HG02623 (cell line): Measurements from ENCODE around the gene USH1G.
"Not testable (repeated sequence)": the region's sequence is repeated elsewhere in the genome, so short reads cannot be mapped to it uniquely, and the experiment has no call there.

ENCODE experiments used
- ATAC-seq: cut with Tn5 transposase; IDR thresholded peaks from one replicate; pipeline ENCODE4 v1.9.1; 2021; ENCODE audit warnings: moderate library complexity; ENCODE audit not compliant: unreplicated experiment

USH1G gene

GRCh38 chr17:74907012-74907411, 16.0 kb downstream of the USH1G start:
- no peak for ATAC-seq

- not testable (repeated sequence) for ATAC-seq
These were observed 16.8 kb downstream of the USH1G start for GRCh38 chr17:74906214-74906793.

GRCh38 chr17:74904687-74905409, 18.2 kb downstream of the USH1G start:
- ATAC-seq = no peak

- ATAC-seq = no peak
These were observed 19.4 kb downstream of the USH1G start for GRCh38 chr17:74903671-74904070.

GRCh38 chr17:74903034-74903433, 20.0 kb downstream of the USH1G start:
- no peak for ATAC-seq

- ATAC-seq = no peak
These were observed 21.5 kb downstream of the USH1G start for GRCh38 chr17:74901353-74902135.

GRCh38 chr17:74900208-74900607, 22.8 kb downstream of the USH1G start:
- no peak for ATAC-seq

- ATAC-seq = no peak
These were observed 24.6 kb downstream of the USH1G start for GRCh38 chr17:74898376-74898946.

- no peak for ATAC-seq
These were observed 29.0 kb downstream of the USH1G start for GRCh38 chr17:74893936-74894671.

GRCh38 chr17:74892974-74893911, 29.8 kb downstream of the USH1G start, which contains the start of gene FADS6:
Gene FADS6 (minus strand): TSS chr17:74893633. CDS start chr17:74893595, 38 bp downstream.
- no peak for ATAC-seq

GRCh38 chr17:74892013-74892841, 30.8 kb downstream of the USH1G start:
- ATAC-seq = no peak

- no peak for ATAC-seq
These were observed 32.5 kb downstream of the USH1G start for GRCh38 chr17:74890554-74890953.

GRCh38 chr17:74888469-74888868, 34.6 kb downstream of the USH1G start:
- no peak for ATAC-seq

- no peak for ATAC-seq
These were observed 39.8 kb downstream of the USH1G start for GRCh38 chr17:74883241-74883745.

GRCh38 chr17:74882517-74883240, 40.4 kb downstream of the USH1G start:
- ATAC-seq = no peak

- no peak for ATAC-seq
These were observed 42.0 kb downstream of the USH1G start for GRCh38 chr17:74881073-74881472.

GRCh38 chr17:74879308-74879707, 43.7 kb downstream of the USH1G start:
- ATAC-seq = no peak

- ATAC-seq = no peak
These were observed 44.4 kb downstream of the USH1G start for GRCh38 chr17:74878658-74879057.
